Effector CD8-positive, alpha-beta T cell (primary cell): Measurements from ENCODE around the gene CELF4.

ENCODE experiments used
- DNase-seq: peaks from one replicate; lab custom pipeline; 2025; lab: John Stamatoyannopoulos, UW

CELF4 gene

DNA sequence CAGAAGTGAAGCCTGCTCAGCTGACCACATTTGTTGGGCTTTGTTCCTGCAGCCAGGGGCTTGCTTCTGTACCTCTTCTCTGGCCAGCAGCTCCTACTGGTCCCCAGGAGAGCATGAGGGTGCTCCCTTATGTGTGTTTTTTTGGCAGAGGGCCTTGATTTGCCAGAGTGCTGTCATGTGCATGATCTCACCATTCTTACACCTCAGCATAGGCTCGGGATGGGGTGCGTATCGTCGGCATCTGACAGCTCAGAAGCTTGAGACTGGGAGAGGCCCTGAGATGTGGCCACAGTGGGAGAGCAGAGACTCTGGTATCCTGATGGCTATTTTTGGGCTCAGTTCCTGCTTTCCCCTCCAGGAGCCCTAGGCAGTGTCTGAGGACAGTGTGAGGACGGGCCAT, 71.2 kb downstream of the CELF4 start:
- no peak for DNase-seq

- no peak for DNase-seq
These were observed 72.2 kb downstream of the CELF4 start for GRCh38 chr18:37493352-37493935.

GRCh38 chr18:37492952-37493351, 72.6 kb downstream of the CELF4 start:
- DNase-seq: no peak

DNA sequence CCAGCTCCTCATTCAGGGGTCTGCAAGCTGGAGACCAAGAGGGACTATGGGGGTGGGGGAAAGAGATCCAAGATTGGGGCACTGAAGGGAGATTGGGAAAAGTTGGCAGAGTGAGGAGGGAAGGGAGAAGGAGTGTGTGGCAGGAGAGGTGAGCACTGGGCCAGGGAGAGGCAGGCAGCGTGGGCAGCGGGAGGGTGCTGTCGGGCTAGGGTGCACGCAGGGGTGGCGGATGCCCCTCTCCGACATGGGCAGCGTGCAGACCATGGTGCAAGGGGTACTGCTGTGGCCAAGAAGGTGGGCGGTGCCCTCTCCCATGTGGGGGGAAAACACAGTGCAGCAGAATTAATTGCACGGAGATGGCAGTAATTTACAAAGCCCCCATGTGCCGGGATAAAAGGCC, 74.1 kb downstream of the CELF4 start:
- DNase-seq: no peak

DNA sequence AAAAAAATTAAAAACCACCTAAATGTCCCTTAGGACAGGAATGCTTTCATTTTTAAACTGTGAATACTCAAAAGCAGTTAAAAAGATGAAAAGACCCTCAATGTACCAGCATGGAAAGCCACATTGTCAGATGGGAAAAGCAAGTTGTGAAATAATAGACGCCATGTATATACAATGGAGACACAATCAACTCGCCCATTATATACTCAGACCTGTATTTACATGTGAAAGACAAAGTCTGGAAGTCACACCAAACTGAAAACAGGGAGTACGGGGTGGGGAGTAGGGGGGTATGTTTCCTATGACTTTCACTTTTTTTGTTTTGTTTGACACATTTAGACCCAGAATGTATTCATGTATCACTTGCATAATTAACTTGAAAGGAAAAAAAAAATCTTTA, 75.6 kb downstream of the CELF4 start:
- DNase-seq: no peak

DNA sequence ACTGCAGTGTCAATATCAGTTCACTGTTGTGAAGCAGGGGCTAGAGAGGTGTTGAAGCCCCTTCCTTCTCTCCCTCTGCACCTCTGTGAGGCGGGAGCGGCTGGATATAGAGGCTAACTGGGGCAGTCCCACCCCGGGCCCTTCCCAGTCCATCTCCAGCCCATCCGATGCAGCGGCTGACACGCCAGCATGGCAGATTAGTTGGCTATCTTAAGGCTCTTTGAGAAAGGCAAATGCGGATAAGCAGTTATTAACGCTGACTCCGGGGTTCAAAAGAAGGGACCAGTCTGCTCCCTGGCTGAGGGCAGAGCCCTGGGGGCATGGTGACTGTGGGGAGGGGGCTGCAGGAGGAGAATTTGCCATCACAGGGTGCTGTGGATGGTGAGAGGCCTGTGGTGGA, 76.6 kb downstream of the CELF4 start:
- DNase-seq: no peak

- no peak for DNase-seq
These were observed 78.2 kb downstream of the CELF4 start for GRCh38 chr18:37487400-37487867.

- DNase-seq: no peak
These were observed 78.8 kb downstream of the CELF4 start for GRCh38 chr18:37486848-37487247.

- no peak for DNase-seq
These were observed 80.4 kb downstream of the CELF4 start for GRCh38 chr18:37484983-37485834.

GRCh38 chr18:37483984-37484819, 81.4 kb downstream of the CELF4 start:
- DNase-seq: no peak

DNA sequence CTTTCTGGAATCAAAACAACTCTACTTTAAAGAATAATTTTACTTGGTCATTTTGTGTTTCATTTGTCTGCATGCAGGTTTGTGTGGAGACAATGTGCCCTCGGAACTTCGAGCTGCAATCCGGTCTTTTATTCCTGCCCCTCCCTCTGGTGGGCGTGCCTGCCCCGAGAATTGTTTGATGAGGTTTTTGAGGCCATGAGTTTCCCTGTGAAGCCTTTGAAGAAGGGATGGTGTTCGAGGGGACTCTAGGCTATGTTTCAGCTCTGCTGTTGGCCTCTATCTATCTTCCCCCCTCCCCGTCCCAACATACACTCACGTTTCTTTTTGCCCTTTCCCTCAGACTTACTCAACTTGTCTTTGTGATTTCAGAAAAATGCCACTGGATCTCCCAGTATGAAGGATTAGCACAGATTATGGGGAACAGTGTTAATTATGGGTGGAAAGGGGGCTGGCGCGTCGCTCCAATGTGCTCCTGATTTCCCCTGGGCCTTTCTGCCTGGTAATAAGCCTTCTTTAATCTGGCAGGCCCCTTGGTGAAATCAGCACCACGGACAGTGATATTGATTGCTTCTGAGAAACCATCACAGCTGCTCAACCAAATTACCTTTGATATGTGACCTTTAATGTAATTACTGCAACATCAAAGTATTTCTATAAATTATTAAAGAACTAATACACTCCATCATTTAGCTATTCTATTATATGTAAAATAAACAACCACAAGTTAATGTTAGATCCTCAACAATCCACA, 82.2 kb downstream of the CELF4 start:
- no peak for DNase-seq

DNA sequence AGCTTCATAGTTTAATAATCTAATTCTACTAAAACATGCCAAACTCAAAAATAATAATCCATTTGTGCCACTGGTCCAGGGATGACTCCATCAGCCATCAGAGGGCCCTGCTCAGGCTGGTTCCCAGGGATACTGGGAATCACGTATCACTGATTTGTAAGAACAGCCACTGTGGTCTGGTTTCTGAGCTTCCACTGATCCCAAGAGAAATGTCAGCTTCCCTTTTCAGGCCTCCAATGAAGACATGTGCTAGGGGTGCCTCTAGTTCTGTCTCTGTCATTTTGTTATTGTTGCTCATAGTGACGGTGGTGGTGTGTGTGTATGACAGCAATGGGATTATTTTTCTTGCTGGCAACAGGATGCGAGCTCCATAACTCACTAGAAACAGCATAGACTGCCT, 83.2 kb downstream of the CELF4 start:
- DNase-seq: no peak

DNA sequence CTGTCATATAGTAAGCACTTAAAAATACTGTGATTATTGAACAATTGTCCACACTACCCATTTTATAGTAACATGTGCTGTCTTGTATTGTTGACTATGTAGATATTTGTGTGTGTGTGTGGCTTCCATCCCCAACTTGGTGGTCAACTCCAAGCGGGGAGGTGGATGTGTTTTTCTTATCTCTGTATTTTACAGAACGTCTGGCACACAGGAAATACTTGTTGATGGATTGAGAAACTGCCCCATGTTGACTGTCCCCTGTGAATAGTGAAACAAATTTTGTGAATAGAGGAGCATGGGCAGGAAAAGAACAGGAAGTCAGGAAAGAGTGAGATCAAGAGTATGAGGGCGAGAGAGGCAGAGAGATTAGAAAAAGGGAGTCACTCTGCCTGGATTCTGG, 83.6 kb downstream of the CELF4 start:
- DNase-seq: no peak

DNA sequence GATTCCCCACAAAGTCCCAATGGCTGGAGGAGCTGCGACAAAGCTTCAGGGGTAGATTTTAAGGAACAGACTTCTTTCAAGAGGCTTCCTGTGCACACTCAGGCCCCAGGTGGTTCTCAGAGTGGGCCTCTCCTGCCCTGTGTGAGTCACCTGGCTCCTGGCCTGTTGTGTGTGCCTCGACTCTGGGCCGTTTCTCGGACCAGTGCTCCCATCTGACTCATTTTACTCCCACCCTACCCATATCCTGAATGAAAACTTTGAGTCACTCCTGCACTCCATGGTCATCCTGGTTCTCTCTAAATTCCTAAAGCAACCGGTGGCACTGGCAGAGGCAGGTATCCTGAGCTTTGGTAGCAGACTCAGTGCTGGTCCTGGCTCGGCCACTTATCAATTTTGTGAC, 84.1 kb downstream of the CELF4 start:
- DNase-seq: no peak

- no peak for DNase-seq
These were observed 84.5 kb downstream of the CELF4 start for GRCh38 chr18:37481072-37481471.

GRCh38 chr18:37476611-37477295, 88.8 kb downstream of the CELF4 start:
- no peak for DNase-seq

DNA sequence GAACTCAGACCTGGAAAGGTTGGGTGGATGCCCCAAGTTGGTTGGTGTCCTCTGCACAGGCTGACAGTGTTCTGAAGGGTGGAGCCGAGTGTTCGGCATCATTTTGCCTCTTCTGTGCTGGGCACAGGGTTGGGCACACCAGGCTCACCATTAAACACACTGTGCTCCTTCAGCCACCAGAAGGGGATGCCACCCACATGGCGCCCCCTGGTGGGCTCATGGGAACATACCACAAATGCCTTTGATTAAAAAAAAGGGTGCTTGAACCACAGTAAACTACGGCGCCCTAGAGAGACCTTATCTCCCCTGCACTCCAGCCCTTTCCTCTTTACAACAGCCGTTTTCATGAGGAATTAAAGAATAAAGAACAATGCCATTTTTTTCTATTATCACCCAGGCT, 89.4 kb downstream of the CELF4 start:
- DNase-seq: no peak

DNA sequence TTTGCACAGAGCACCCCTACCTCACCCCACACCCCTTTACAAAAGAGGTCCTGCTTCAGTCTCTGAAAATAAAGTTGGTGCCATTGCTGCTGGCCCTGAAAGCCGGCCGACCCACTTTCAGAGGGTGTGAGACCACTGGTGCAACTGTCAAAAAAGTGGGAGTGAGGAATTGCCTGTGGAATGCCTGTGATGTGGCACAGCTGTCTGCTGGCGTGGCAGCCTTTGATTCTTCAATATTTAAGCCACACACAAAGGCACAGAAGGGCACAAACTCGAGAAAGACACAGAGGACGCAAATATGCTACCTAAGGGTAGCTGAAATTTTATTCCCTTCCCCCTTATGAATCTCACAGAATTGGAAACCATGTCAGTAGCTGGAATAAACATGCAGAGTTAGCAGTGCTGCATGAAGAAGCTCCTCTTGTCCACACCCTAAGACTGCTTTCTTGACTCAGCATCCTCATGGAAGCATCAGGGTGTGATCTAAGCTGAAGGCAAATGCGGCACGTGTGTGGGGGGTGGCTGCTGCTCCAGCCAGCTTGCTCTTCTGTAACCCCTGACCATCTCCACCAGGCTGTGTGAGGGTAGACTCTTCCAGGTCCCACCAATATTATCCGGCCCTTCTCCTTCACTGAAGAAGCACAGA, 92.3 kb downstream of the CELF4 start:
- DNase-seq: no peak

DNA sequence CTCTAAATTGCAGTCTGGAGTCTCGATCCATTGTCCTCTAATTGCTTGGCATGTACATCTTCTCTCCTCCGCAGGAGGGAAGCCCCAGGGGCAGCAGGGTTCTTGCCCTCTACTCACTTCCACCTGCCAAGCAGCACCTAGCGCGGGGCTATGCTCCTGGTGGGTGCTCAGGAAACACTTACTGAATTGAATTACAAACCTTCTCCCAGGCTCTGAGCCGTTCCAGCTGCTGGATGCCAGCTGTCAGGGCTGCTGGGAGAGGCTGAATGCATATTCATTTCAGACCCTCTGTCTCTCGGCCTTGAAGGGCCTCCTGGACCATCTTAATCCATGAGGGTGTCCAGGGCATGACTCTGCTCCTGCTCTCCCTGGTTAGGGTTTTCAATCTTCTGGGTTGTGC, 94.0 kb downstream of the CELF4 start:
- DNase-seq: no peak

- no peak for DNase-seq
These were observed 94.6 kb downstream of the CELF4 start for GRCh38 chr18:37470986-37471385.
